Suprapubic skin (tissue), 4 donors: Measurements from ENCODE around the gene KIRREL3. TPM values are rescaled to one million over a fixed set of nuclear protein-coding genes. Genes with fewer than 3 reads are reported as not detected.

ENCODE experiments used
- DNase-seq, 2 donors: peaks; one replicate each; pipeline ENCODE4 v3.0.0-alpha.2; 2019; ENCODE audit warnings: low spot score in 2 of 2
- H3K27ac ChIP-seq: fragments of 200-600 bp; sonication (generic); one replicate; pipeline ENCODE4 v1.5.1; 2019
- H3K27me3 ChIP-seq: fragments of 200-600 bp; sonication (generic); one replicate; pipeline ENCODE4 v1.5.1; 2019
- H3K36me3 ChIP-seq: fragments of 200-600 bp; sonication (generic); one replicate; pipeline ENCODE4 v1.5.1; 2019
- H3K4me1 ChIP-seq: fragments of 200-600 bp; sonication (generic); one replicate; pipeline ENCODE4 v1.5.1; 2019
- H3K4me3 ChIP-seq: fragments of 200-600 bp; sonication (generic); one replicate; pipeline ENCODE4 v1.5.1; 2019; ENCODE audit warnings: mild to moderate bottlenecking
- H3K9me3 ChIP-seq: fragments of 200-600 bp; sonication (generic); one replicate; pipeline ENCODE4 v1.5.1; 2019
- CTCF ChIP-seq, 2 donors: fragments of 200-600 bp in 1 of 2; fragments of 450-650 bp in 1 of 2; sonication (generic) in 1 of 2; IDR thresholded peaks; one replicate each; pipeline ENCODE4 v1.5.1; 2016 to 2019; ENCODE audit warnings: antibody characterized with exemption in 2 of 2, mild to moderate bottlenecking in 1 of 2, moderate library complexity in 1 of 2
- EP300 ChIP-seq: sonication (generic); formaldehyde crosslinking; IDR thresholded peaks from one replicate; pipeline ENCODE4 v1.6.1; 2017; ENCODE audit warnings: antibody characterized with exemption
- POLR2A ChIP-seq, 2 donors: fragments of 450-650 bp; IDR thresholded peaks; one replicate each; pipeline ENCODE4 v1.6.1; 2017; ENCODE audit warnings: antibody characterized with exemption in 2 of 2, mild to moderate bottlenecking in 2 of 2, moderate library complexity in 2 of 2
- POLR2AphosphoS5 ChIP-seq, 3 donors: sonication (generic); formaldehyde crosslinking; IDR thresholded peaks; one replicate each; pipeline ENCODE4 v1.6.1; 2017; ENCODE audit warnings: antibody characterized with exemption in 3 of 3
- WGBS: methylation state at CpG from one replicate; pipeline ENCODE4 v1.1.5; 2018; 5-methylcytosine and 5-hydroxymethylcytosine counted together
- total RNA-seq, 4 donors: library from RNA; depleted of rRNA; stranded (reverse); fragments of >200 nt; gene quantifications; one replicate each; pipeline ENCODE4 v1.1.0, GENCODE V29; 2016

Gene KIRREL3
- total RNA-seq, 4 donors from 2014 or later: 0.17 TPM; not detected in 3

DNA sequence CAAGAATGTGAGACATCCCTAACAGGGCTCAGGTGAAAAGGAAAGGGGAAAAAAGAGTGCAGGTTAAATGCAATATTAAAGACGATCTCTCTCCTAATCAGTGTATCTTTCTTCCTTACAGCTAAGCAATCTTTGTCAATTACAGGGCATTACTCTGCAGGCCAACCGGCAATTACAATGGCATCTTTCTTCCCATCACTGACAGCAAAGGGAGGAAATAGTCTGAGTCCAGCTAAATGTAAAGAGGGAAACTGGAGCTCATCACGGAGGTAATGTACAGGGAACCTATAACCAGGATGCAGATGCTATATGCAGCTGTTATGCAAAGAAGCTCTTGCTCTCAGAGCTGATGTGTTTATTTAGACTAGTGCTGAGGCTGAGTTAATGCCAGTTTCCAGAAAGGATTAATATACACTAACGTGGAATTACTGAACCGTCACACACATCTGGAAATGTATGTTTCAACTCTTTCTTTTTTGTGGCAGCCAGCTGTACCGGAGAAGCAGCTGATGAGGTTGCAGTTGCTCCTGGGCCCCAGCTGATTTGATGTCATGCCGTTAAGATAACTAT is 121.6 kb downstream of the KIRREL3 start:
- Histone ChIP-seq H3K9me3 (no peaks in the 10 kb centered on the region), H3K4me3 (no peak overlapping the region), H3K27me3 (no peaks in the 10 kb centered on the region), H3K36me3 (no peaks in the 10 kb centered on the region), H3K27ac (no peak overlapping the region), H3K4me1 (no peaks in the 10 kb centered on the region)
- no peak for DNase-seq
- WGBS: 67% methylated on average over 7 of the region's 7 CpGs
- TF ChIP-seq POLR2AphosphoS5 (IDR thresholded peaks at IDR 0.05) (no peak), EP300 (no peak), POLR2A (IDR thresholded peaks at IDR 0.05) (no peak), CTCF (IDR thresholded peaks at IDR 0.05) (no peak)

DNA sequence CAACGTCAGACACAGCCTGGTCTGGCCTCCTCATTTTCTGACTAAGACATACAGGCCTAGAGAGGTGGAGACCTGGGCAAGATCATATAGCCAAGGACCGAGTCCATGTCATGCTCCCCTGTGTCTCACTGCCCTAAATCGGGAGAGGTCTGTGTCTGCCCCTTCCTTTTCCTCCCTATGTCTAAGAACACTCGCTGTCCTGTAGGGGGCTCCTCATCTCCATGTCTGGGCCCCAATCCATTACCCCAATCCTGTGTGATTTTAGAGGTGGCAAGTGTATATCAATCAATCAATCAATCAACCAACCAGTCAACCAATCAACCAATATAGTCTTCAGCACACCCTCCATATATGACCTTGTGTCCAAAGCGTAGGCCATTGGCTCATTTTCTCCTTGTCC is 125.7 kb downstream of the KIRREL3 start:
- Histone ChIP-seq H3K4me1 (no peaks in the 10 kb centered on the region), H3K4me3 (no peak overlapping the region), H3K27me3 (no peaks in the 10 kb centered on the region), H3K9me3 (no peaks in the 10 kb centered on the region), H3K27ac (no peak overlapping the region), H3K36me3 (no peaks in the 10 kb centered on the region)
- TF ChIP-seq EP300: no peak
- TF ChIP-seq POLR2AphosphoS5 (IDR thresholded peaks at IDR 0.05): no peak
- no peak for TF ChIP-seq POLR2A (IDR thresholded peaks at IDR 0.05)
- 57% methylated on average over 5 of the region's 5 CpGs for WGBS
- DNase-seq: no peak

- Histone ChIP-seq H3K9me3 (no peaks in the 10 kb centered on the region), H3K4me1 (no peaks in the 10 kb centered on the region), H3K36me3 (no peaks in the 10 kb centered on the region), H3K4me3 (no peak overlapping the region), H3K27ac (no peak overlapping the region), H3K27me3 (no peaks in the 10 kb centered on the region)
- TF ChIP-seq POLR2AphosphoS5 (IDR thresholded peaks at IDR 0.05) (no peak), EP300 (no peak), POLR2A (IDR thresholded peaks at IDR 0.05) (no peak), CTCF (IDR thresholded peaks at IDR 0.05) (no peak)
- DNase-seq: no peak
- WGBS: 86% methylated on average over 3 of the region's 3 CpGs
Observed at GRCh38 chr11:126874276-126874675, 126.3 kb downstream of the KIRREL3 start.

DNA sequence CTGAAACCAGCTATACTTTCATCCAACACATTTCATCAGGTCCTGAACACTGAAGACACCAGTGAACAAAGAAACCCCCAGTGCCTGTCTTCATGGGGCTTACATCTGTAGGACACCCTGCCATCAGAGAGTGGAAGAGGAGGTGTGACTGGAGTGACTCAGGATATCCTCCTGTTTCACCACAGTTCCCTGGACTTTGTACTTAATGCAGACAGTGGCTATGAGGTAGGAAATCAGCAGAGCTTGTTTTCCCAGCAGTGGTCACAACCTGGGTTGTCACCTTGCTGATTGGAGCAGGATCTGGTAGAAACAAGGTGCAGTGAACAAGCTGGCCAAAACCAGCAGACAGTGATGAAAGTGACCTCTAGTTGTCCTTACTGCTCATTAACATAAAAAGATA is 128.8 kb downstream of the KIRREL3 start:
- Histone ChIP-seq H3K36me3 (no peaks in the 10 kb centered on the region), H3K27ac (no peak overlapping the region), H3K4me3 (no peak overlapping the region), H3K4me1 (no peaks in the 10 kb centered on the region), H3K27me3 (peaks cover 4% of the 10 kb centered on the region), H3K9me3 (no peaks in the 10 kb centered on the region)
- DNase-seq: no peak
- TF ChIP-seq POLR2A (IDR thresholded peaks at IDR 0.05) (no peak), POLR2AphosphoS5 (IDR thresholded peaks at IDR 0.05) (no peak), EP300 (no peak), CTCF (IDR thresholded peaks at IDR 0.05) (no peak)

DNA sequence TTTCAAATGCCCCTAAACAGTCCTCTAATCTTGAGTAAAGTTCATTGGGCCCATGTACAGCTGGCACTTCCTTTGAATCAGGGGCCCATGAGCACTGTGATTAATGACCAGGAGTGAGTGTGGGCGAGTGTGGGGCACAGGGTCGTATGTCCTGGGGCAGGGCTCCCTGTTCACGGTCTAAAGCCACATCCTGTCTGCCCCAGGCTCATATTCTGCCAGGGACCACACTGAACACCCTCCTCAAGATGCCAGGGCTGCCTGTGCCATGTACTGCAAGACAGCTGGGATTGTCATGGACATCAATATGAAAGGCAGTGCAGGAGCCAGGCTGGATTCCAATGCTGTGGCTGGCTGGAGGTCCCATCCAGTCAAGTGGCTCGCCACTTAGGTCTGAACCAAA is 130.5 kb downstream of the KIRREL3 start:
- no peaks in the 10 kb centered on the region for H3K4me1 ChIP-seq
- no peaks in the 10 kb centered on the region for H3K36me3 ChIP-seq
- no peak for TF ChIP-seq EP300
- TF ChIP-seq POLR2AphosphoS5 (IDR thresholded peaks at IDR 0.05): no peak
- TF ChIP-seq POLR2A (IDR thresholded peaks at IDR 0.05): no peak
- no peak for TF ChIP-seq CTCF (IDR thresholded peaks at IDR 0.05)
- DNase-seq: no peak
- no CpG with 5 or more reads among the region's 4 CpGs for WGBS
- no peak overlapping the region for H3K4me3 ChIP-seq
- no peak overlapping the region for H3K27ac ChIP-seq
- peaks cover 4% of the 10 kb centered on the region for H3K27me3 ChIP-seq
- H3K9me3 ChIP-seq: no peaks in the 10 kb centered on the region

- no peaks in the 10 kb centered on the region for H3K9me3 ChIP-seq
- H3K4me3 ChIP-seq: no peak overlapping the region
- no peak for DNase-seq
- TF ChIP-seq POLR2A (IDR thresholded peaks at IDR 0.05): no peak
- peaks cover 4% of the 10 kb centered on the region for H3K27me3 ChIP-seq
- no peak overlapping the region for H3K27ac ChIP-seq
- H3K4me1 ChIP-seq: no peaks in the 10 kb centered on the region
- WGBS: 55% methylated on average over 1 of the region's 1 CpG
- H3K36me3 ChIP-seq: no peaks in the 10 kb centered on the region
Observed at GRCh38 chr11:126868741-126869140, 131.8 kb downstream of the KIRREL3 start.
